ENCODE measurements around the gene RPL39L.

RPL39L gene

GRCh38 chr3:187112934-187113793 lies 26.1 kb downstream of the RPL39L start:
- TF ChIP-seq POLR2AphosphoS5 (IDR thresholded peaks at IDR 0.05; ENCODE audit: low read depth, low read length), result no peak

DNA sequence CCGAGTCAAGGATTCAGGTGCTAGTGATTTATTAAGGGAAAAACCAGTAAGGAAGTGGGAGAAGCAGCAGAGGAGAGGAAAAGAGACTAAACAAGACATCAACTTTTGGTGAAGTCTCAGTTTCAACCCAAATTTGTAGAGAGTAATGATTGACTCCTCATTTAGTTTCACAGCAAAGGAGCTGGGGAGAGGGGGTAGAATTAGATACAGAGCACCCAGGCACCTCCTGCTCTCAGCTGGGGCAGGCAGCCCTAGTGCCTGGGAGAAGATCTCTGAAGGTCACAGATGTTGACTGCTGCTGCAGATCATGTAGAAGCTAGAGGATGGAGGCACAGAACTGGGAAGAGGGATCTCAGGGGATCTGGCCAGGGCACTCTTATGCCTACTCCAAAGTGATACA lies 29.1 kb downstream of the RPL39L start:
- TF ChIP-seq POLR2AphosphoS5 (IDR thresholded peaks at IDR 0.05; ENCODE audit: low read depth, low read length), result no peak
- no peak for TF ChIP-seq FOXP2 (optimal IDR thresholded peaks at IDR 0.05; ENCODE audit: borderline replicate concordance, extremely low read depth, extremely low read length, insufficient read depth)
- TF ChIP-seq REST (IDR thresholded peaks at IDR 0.05; ENCODE audit: insufficient read depth in 1 of 2, low read depth in 2 of 2, low read length in 2 of 2), result no peak
- TF ChIP-seq TAF1 (IDR thresholded peaks at IDR 0.05; ENCODE audit: borderline replicate concordance, insufficient read depth, low read length), result no peak
- TF ChIP-seq SIN3A (IDR thresholded peaks at IDR 0.05; ENCODE audit: borderline replicate concordance, insufficient read depth, low read length), result no peak

DNA sequence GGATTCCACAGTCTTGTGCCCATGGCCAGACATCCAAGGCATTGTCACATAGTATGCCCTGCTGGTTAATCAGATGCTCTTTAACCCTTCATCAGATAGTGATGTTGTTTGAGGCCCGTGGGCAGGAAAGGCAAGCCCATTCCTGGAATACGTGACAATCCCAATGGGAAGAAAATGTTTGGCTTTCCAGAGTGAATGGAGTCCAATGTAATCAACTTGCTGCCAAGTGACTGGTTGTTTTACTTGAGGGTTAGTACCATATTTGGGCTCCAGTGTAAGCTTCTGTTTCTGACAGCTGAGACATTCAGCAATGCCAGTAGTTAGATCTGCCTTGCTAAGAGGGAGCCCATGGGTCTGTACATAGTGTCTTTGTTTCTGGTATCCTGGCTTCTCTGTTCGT lies 31.3 kb downstream of the RPL39L start:
- TF ChIP-seq FOXP2 (optimal IDR thresholded peaks at IDR 0.05; ENCODE audit: borderline replicate concordance, extremely low read depth, extremely low read length, insufficient read depth) (no peak), SIN3A (IDR thresholded peaks at IDR 0.05; ENCODE audit: borderline replicate concordance, insufficient read depth, low read length) (no peak), POLR2AphosphoS5 (IDR thresholded peaks at IDR 0.05; ENCODE audit: low read depth, low read length) (no peak), TAF1 (IDR thresholded peaks at IDR 0.05; ENCODE audit: borderline replicate concordance, insufficient read depth, low read length) (no peak), REST (IDR thresholded peaks at IDR 0.05; ENCODE audit: insufficient read depth in 1 of 2, low read depth in 2 of 2, low read length in 2 of 2) (no peak)

GRCh38 chr3:187105700-187106099 lies 33.6 kb downstream of the RPL39L start:
- TF ChIP-seq SIN3A (IDR thresholded peaks at IDR 0.05; ENCODE audit: borderline replicate concordance, insufficient read depth, low read length), result no peak
- no peak for TF ChIP-seq TAF1 (IDR thresholded peaks at IDR 0.05; ENCODE audit: borderline replicate concordance, insufficient read depth, low read length)
- TF ChIP-seq FOXP2 (optimal IDR thresholded peaks at IDR 0.05; ENCODE audit: borderline replicate concordance, extremely low read depth, extremely low read length, insufficient read depth), result no peak
- TF ChIP-seq POLR2AphosphoS5 (IDR thresholded peaks at IDR 0.05; ENCODE audit: low read depth, low read length), result no peak

- TF ChIP-seq FOXP2 (optimal IDR thresholded peaks at IDR 0.05; ENCODE audit: borderline replicate concordance, extremely low read depth, extremely low read length, insufficient read depth) (no peak), REST (IDR thresholded peaks at IDR 0.05; ENCODE audit: insufficient read depth in 1 of 2, low read depth in 2 of 2, low read length in 2 of 2) (no peak)
These were observed 34.4 kb downstream of the RPL39L start for GRCh38 chr3:187104933-187105332.

DNA sequence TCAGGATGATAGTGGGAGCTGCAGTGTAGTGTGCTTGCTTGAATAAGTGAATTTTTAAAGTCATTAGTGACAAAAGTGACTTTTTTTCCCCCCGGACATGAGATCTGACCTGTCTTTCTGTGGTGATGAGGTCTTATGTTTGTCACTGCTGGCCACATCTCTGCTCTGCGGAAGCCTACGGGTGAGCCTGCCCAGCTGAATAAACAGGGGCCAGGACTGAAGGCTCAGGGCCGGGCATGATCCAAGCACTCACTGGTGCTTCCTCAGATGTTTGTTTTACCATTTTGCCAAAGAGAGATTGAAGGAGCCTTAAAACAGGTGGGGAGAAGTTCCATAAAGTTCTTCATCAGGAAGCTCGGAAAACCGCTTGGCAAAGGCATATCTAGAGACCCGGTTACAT lies 35.0 kb downstream of the RPL39L start:
- TF ChIP-seq REST (IDR thresholded peaks at IDR 0.05; ENCODE audit: insufficient read depth in 1 of 2, low read depth in 2 of 2, low read length in 2 of 2) (no peak), POLR2AphosphoS5 (IDR thresholded peaks at IDR 0.05; ENCODE audit: low read depth, low read length) (no peak), TAF1 (IDR thresholded peaks at IDR 0.05; ENCODE audit: borderline replicate concordance, insufficient read depth, low read length) (no peak), SIN3A (IDR thresholded peaks at IDR 0.05; ENCODE audit: borderline replicate concordance, insufficient read depth, low read length) (no peak), FOXP2 (optimal IDR thresholded peaks at IDR 0.05; ENCODE audit: borderline replicate concordance, extremely low read depth, extremely low read length, insufficient read depth) (no peak)
